Loucy (cell line): ENCODE measurements around the gene CPA3.

Experiments used
- CTCF ChIP-seq: fragments of 200-600 bp; sonication (generic); conservative IDR thresholded peaks from 2 replicates; pipeline ENCODE4 v1.5.1; 2014; ENCODE audit warnings: mild to moderate bottlenecking, antibody characterized with exemption, low read length
- EZH2phosphoT487 ChIP-seq: fragments of 200-600 bp; IDR thresholded peaks from 2 replicates; pipeline ENCODE4 v1.6.1; 2018; ENCODE audit warnings: antibody characterized with exemption, mild to moderate bottlenecking, moderate library complexity, borderline replicate concordance

DNA sequence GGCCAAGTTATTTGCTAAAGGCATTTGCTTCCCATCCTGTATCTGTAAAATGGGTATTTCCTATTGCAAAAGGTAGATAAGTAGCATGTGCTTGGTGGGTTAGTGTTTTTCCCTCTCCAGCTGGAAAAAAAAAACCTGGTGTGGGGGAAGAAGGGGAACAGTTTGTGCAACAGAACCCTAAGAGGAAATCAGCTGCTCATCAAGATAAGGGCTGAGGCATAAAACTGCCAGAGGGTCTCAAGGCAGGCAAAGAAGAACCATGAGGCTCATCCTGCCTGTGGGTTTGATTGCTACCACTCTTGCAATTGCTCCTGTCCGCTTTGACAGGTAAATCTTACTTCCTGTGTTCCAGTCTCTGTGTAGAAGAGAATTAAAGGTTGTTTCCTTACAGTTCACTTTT lies at the start of gene CPA3:
- TF ChIP-seq CTCF (no peak), EZH2phosphoT487 (no peak)
